ENCODE results near the gene NRXN2.

GRCh38 chr11:64731601-64732000 is 8.6 kb upstream of the NRXN2 start:
- TF ChIP-seq CTCF (IDR thresholded peaks at IDR 0.05) (no peak), EZH2 (IDR thresholded peaks at IDR 0.05) (no peak)
